HCT116 (cell line): ENCODE data around the gene TRPM1.

Experiments
- CEBPB ChIP-seq: IDR thresholded peaks from 2 replicates; pipeline ENCODE4 v1.6.1; 2012; ENCODE audit warnings: low read depth
- CTCF ChIP-seq, 3 experiments: fragments of 200-600 bp in 1 of 3; sonication (generic) in 1 of 3; IDR thresholded peaks in 2 of 3; conservative IDR thresholded peaks in 1 of 3; 2 replicates each; pipeline ENCODE4 v1.5.1; 2012 to 2017; ENCODE audit warnings: low read depth in 2 of 3, low read length in 2 of 3, antibody characterized with exemption in 1 of 3, borderline replicate concordance in 1 of 3, control low read depth in 1 of 3, mild to moderate bottlenecking in 1 of 3, mixed read lengths in 1 of 3, mixed run types in 1 of 3, moderate library complexity in 1 of 3; ENCODE audit not compliant: insufficient read depth in 1 of 3
- EZH2 ChIP-seq: fragments of 200-600 bp; sonication (generic); IDR thresholded peaks from 2 replicates; pipeline ENCODE4 v1.6.1; 2017; ENCODE audit warnings: antibody characterized with exemption, mixed run types
- MAX ChIP-seq: IDR thresholded peaks from 2 replicates; pipeline ENCODE4 v1.6.1; 2012
- POLR2A ChIP-seq: IDR thresholded peaks from 2 replicates; pipeline ENCODE4 v1.7.0; 2011; ENCODE audit warnings: borderline replicate concordance; ENCODE audit not compliant: insufficient read depth, insufficient read length; ENCODE audit errors: extremely low read depth
- POLR2AphosphoS5 ChIP-seq: IDR thresholded peaks from 2 replicates; pipeline ENCODE4 v1.6.1; 2011; ENCODE audit warnings: mild to moderate bottlenecking, low read depth, low read length, moderate library complexity
- REST ChIP-seq: IDR thresholded peaks from 2 replicates; pipeline ENCODE4 v1.6.1; 2012; ENCODE audit warnings: low read depth
- SIN3A ChIP-seq: IDR thresholded peaks from 2 replicates; pipeline ENCODE4 v1.6.1; 2012; ENCODE audit warnings: low read depth
- TCF7L2 ChIP-seq: IDR thresholded peaks from 2 replicates; pipeline ENCODE4 v1.7.0; 2011; ENCODE audit warnings: borderline replicate concordance, inconsistent platforms; ENCODE audit not compliant: insufficient read depth, insufficient read length; ENCODE audit errors: extremely low read depth

DNA sequence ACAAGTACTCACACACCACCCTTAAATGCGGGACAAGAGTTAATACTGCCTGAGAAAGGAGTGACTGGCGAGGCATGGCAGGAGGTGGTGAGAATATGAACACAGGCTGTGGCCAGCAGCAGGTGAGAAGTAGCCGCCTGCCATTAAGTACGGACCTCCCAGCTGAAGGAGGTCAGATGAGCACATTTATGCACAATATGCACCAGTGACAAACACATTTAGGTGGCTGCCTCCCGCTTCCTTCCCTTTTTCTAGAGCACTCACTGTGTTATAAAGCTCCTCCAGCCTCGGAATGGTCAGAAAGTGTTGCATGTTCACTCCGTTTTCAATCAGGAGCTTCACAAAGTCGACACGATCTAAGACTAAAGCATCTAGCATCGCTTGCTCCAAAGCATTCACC, 52.4 kb downstream of the TRPM1 start:
- TF ChIP-seq MAX = no peak
- no peak for TF ChIP-seq REST
- no peak for TF ChIP-seq EZH2
- no peak for TF ChIP-seq CTCF (IDR thresholded peaks at IDR 0.05 in 2 of 3, conservative IDR thresholded peaks at IDR 0.05 in 1 of 3; ENCODE audit: borderline replicate concordance in 1 of 3, insufficient read depth in 1 of 3, low read depth in 2 of 3, low read length in 2 of 3)
- no peak for TF ChIP-seq TCF7L2
- TF ChIP-seq POLR2AphosphoS5 = no peak
- TF ChIP-seq CEBPB = no peak
- no peak for TF ChIP-seq POLR2A
- no peak for TF ChIP-seq SIN3A
